Measurements from ENCODE around the gene DLG2.

DNA sequence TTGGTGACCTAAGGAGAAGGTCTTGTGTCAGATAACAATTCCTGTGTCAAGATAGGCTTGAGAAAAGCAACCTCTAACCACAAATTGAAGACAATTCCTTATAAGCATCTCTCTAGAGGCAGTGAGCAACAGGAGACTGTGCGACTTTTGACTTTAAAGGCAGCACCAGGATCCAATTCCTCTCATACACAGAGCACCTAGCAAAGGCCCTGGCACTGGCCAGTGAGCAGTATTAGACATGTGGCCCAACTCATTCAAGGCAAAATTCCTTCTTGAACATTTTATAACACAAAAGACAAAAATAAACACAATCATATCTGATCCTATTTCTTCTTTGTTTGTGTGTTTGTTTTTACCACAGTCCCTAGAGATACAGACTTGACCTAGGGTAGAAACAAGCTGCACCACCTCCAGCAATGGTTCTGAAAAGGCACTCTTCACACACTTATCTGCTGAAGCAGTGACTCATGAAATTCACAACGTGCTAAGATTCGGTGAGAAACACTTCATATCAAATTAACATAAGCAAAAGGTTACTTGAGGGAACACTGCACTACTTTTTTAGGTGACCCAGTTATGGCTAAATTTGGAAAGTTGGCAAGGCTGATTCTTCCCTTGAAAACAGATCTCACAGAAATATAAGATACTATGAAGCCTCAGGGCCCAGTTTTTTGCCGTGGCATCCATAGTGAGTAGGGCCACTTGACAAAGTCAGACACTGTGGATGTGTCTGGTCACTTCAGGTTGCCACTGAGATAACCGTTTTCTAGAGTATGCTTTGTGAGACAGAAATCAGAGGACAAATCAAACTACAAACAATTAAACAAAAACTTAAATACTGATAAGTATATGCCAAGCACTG is 1018.9 kb downstream of the DLG2 start:
- TF ChIP-seq, protein P1, sequence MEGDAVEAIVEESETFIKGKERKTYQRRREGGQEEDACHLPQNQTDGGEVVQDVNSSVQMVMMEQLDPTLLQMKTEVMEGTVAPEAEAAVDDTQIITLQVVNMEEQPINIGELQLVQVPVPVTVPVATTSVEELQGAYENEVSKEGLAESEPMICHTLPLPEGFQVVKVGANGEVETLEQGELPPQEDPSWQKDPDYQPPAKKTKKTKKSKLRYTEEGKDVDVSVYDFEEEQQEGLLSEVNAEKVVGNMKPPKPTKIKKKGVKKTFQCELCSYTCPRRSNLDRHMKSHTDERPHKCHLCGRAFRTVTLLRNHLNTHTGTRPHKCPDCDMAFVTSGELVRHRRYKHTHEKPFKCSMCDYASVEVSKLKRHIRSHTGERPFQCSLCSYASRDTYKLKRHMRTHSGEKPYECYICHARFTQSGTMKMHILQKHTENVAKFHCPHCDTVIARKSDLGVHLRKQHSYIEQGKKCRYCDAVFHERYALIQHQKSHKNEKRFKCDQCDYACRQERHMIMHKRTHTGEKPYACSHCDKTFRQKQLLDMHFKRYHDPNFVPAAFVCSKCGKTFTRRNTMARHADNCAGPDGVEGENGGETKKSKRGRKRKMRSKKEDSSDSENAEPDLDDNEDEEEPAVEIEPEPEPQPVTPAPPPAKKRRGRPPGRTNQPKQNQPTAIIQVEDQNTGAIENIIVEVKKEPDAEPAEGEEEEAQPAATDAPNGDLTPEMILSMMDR (IDR thresholded peaks at IDR 0.05) = no peak
- TF ChIP-seq POLR2A (IDR thresholded peaks at IDR 0.05) = no peak
